OCI-LY1 (cell line): ENCODE data around the gene BNIP3.

Source experiments
- EZH2 ChIP-seq: fragments of 200-600 bp; sonication (generic), shearing (Covaris generic); IDR thresholded peaks from 2 replicates; pipeline ENCODE4 v1.8.0; 2017; ENCODE audit warnings: borderline replicate concordance, mixed run types, mild to moderate bottlenecking, antibody characterized with exemption, low read length, moderate library complexity, mixed read lengths
- TF ChIP-seq, protein P1 (sequence below): fragments of 200-600 bp; sonication (generic), shearing (Covaris generic); IDR thresholded peaks from 2 replicates; pipeline ENCODE4 v1.5.1; 2017; ENCODE audit warnings: mild to moderate bottlenecking, antibody characterized with exemption, low read length, moderate library complexity, mixed read lengths

DNA sequence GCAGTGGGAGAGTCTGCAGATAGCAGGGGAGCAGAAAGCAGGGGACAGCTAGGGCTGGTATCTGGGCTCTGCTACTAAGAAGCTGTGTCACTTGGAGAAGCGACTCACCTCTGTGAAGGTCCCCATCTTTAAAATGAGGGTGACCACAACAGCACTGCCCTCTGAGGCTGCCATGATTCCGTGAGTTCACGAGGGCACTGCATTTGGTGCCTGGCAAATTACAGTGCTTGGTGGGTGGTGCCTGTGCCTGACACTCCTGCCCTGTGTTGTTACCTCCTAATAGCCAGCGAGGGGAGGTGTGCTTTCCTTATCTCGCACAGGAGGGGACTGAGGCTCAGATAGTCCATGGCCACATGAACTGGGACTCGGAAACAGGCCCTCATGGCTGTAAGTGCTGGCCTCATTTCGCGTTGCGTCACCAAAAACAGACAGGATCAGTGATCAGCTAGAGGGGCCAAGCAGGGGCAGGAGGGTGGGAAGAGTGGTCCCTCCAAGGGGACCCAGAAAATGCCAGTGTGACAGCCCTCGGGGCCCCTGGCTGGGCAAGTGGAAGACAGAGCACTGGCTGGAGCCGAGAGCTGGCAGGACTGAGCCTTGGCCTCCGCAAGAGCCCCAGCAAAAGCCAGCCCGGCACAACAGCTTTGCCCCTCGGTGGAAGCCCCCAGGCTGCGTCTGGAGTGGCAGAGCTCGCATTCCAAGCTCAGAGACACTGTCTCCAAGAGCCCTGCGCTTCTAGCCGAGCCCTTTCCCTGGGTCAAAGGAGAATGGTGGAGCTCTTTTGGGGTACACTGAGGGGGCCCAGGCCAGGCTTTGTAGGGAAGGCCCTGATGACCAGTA, 17.3 kb upstream of the BNIP3 start:
- no peak for TF ChIP-seq EZH2
- TF ChIP-seq, protein P1, sequence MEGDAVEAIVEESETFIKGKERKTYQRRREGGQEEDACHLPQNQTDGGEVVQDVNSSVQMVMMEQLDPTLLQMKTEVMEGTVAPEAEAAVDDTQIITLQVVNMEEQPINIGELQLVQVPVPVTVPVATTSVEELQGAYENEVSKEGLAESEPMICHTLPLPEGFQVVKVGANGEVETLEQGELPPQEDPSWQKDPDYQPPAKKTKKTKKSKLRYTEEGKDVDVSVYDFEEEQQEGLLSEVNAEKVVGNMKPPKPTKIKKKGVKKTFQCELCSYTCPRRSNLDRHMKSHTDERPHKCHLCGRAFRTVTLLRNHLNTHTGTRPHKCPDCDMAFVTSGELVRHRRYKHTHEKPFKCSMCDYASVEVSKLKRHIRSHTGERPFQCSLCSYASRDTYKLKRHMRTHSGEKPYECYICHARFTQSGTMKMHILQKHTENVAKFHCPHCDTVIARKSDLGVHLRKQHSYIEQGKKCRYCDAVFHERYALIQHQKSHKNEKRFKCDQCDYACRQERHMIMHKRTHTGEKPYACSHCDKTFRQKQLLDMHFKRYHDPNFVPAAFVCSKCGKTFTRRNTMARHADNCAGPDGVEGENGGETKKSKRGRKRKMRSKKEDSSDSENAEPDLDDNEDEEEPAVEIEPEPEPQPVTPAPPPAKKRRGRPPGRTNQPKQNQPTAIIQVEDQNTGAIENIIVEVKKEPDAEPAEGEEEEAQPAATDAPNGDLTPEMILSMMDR: no peak
